Measurements from ENCODE around the gene UBE2F.
"Not testable (repeated sequence)": the region's sequence is repeated elsewhere in the genome, so short reads cannot be mapped to it uniquely, and the experiment has no call there.

The UBE2F gene

GRCh38 chr2:237955640-237956401 lies 11.0 kb upstream of the UBE2F start:
- TF ChIP-seq, protein P1, sequence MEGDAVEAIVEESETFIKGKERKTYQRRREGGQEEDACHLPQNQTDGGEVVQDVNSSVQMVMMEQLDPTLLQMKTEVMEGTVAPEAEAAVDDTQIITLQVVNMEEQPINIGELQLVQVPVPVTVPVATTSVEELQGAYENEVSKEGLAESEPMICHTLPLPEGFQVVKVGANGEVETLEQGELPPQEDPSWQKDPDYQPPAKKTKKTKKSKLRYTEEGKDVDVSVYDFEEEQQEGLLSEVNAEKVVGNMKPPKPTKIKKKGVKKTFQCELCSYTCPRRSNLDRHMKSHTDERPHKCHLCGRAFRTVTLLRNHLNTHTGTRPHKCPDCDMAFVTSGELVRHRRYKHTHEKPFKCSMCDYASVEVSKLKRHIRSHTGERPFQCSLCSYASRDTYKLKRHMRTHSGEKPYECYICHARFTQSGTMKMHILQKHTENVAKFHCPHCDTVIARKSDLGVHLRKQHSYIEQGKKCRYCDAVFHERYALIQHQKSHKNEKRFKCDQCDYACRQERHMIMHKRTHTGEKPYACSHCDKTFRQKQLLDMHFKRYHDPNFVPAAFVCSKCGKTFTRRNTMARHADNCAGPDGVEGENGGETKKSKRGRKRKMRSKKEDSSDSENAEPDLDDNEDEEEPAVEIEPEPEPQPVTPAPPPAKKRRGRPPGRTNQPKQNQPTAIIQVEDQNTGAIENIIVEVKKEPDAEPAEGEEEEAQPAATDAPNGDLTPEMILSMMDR (IDR thresholded peaks at IDR 0.05; ENCODE audit: extremely low read depth, insufficient read depth, missing control alignments) = no peak
- no peak for DNase-seq (ENCODE audit: low spot score)
- in situ Hi-C loops (cut with MboI; ENCODE audit: low pct_unique_long_range_greater_than_20kb, low sequenced_read_pairs, unreplicated experiment) = no loop called here

DNA sequence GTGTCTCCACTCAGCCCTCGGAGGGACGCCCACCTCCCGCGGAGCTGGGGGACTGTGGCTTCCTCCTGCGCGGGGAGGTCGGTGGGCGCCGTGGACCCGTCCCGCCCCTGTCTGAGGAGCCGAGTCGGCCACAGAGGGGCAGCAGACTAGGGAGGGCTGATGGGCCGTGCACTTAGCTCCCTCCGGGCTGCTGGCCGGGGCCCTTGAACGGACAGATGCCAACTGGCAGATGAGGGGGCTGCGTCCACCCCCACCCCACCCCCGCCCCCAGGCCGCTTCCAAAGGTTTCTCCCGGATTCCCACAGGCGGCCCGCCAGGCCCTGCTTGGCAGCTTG lies 10.4 kb upstream of the UBE2F start:
- DNase-seq (ENCODE audit: low spot score) = no peak
- in situ Hi-C loops (cut with MboI; ENCODE audit: low pct_unique_long_range_greater_than_20kb, low sequenced_read_pairs, unreplicated experiment) = no loop called here
- TF ChIP-seq, protein P1 (IDR thresholded peaks at IDR 0.05; ENCODE audit: extremely low read depth, insufficient read depth, missing control alignments) = no peak

- in situ Hi-C loops (cut with MboI; ENCODE audit: low pct_unique_long_range_greater_than_20kb, low sequenced_read_pairs, unreplicated experiment) = no loop called here
- TF ChIP-seq, protein P1 (IDR thresholded peaks at IDR 0.05; ENCODE audit: extremely low read depth, insufficient read depth, missing control alignments) = no peak
- DNase-seq (ENCODE audit: low spot score) = no peak
These were observed 5.2 kb upstream of the UBE2F start for GRCh38 chr2:237961637-237962036.

GRCh38 chr2:237962432-237963084 lies 4.3 kb upstream of the UBE2F start:
- DNase-seq (ENCODE audit: low spot score) = no peak
- TF ChIP-seq, protein P1 (IDR thresholded peaks at IDR 0.05; ENCODE audit: extremely low read depth, insufficient read depth, missing control alignments) = no peak
- in situ Hi-C loops (cut with MboI; ENCODE audit: low pct_unique_long_range_greater_than_20kb, low sequenced_read_pairs, unreplicated experiment) = no loop called here

DNA sequence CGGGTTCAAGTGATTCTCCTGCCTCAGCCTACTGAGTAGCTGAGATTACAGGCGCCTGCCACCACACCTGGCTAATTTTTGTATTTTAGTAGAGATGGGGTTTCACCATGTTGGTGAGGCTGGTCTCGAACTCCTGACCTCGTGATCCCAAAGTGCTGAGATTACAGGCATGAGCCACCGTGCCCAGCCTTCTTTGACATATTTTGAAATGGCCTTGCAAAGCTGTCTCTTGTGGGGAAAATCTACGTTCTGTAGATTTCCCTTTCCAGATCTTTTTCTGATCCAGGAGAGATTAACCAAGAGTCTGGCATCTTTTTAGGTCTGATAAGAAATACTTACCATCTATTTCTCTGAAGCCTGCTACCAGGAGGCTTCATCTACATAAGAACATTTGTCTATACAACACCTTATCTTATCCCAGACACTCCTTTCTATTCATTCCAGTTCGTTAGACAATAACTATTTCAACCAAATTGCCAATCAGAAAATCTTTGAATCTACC lies 3.3 kb upstream of the UBE2F start:
- DNase-seq (ENCODE audit: low spot score); in situ Hi-C loops (cut with MboI; ENCODE audit: low pct_unique_long_range_greater_than_20kb, low sequenced_read_pairs, unreplicated experiment): not testable (repeated sequence)

- TF ChIP-seq, protein P1 (IDR thresholded peaks at IDR 0.05; ENCODE audit: extremely low read depth, insufficient read depth, missing control alignments) = no peak
- in situ Hi-C loops (cut with MboI; ENCODE audit: low pct_unique_long_range_greater_than_20kb, low sequenced_read_pairs, unreplicated experiment) = no loop called here
- no peak for DNase-seq (ENCODE audit: low spot score)
These were observed 2.6 kb upstream of the UBE2F start for GRCh38 chr2:237964194-237964577.

Data from GM13977 (cell line).